Measurements from ENCODE around the gene ACP5.
"Not testable (repeated sequence)": the region's sequence is repeated elsewhere in the genome, so short reads cannot be mapped to it uniquely, and the experiment has no call there.

- not testable (repeated sequence) for TF ChIP-seq POLR2A, CTCF (IDR thresholded peaks at IDR 0.05)
Observed at GRCh38 chr19:11622401-11622800, 45.0 kb upstream of the ACP5 start.

Measured in uterus (tissue), 2 donors.